H9 (cell line): Measurements from ENCODE around the gene DIP2C. TPM values are rescaled to one million over a fixed set of nuclear protein-coding genes. Genes with fewer than 3 reads are reported as not detected.
A peak's percentile ranks its signal among the peaks of the same experiment; 100 is the strongest.

Source experiments
- DNase-seq: peaks from one replicate; pipeline ENCODE4 v3.0.0-alpha.2; 2017
- H2AFZ ChIP-seq: one replicate; pipeline ENCODE4 v1.6.1; 2013; ENCODE audit warnings: mild to moderate bottlenecking, low read length, control low read depth, moderate library complexity
- H2AK5ac ChIP-seq: 2 replicates; pipeline ENCODE4 v1.6.1; 2013; ENCODE audit warnings: low read length, control low read depth, mixed read lengths; ENCODE audit not compliant: insufficient read length
- H2BK120ac ChIP-seq: one replicate; pipeline ENCODE4 v1.6.1; 2013; ENCODE audit warnings: low read depth, mild to moderate bottlenecking, low read length, control low read depth, inconsistent platforms; ENCODE audit not compliant: poor library complexity, severe bottlenecking
- H2BK12ac ChIP-seq: 2 replicates; pipeline ENCODE4 v1.6.1; 2013; ENCODE audit warnings: low read length, control low read depth, mixed read lengths, low read depth; ENCODE audit not compliant: insufficient read length
- H2BK15ac ChIP-seq: 2 replicates; pipeline ENCODE4 v1.6.1; 2013; ENCODE audit warnings: low read depth, low read length, control low read depth
- H2BK20ac ChIP-seq: one replicate; pipeline ENCODE4 v1.6.1; 2013; ENCODE audit warnings: low read depth, mild to moderate bottlenecking, low read length, control low read depth, inconsistent platforms; ENCODE audit not compliant: poor library complexity, severe bottlenecking
- H2BK5ac ChIP-seq: 2 replicates; pipeline ENCODE4 v1.6.1; 2013; ENCODE audit warnings: low read length, control low read depth, mixed read lengths; ENCODE audit not compliant: insufficient read length
- H3K14ac ChIP-seq: 2 replicates; pipeline ENCODE4 v1.6.1; 2013; ENCODE audit warnings: low read length, control low read depth; ENCODE audit not compliant: insufficient read depth
- H3K18ac ChIP-seq: 2 replicates; pipeline ENCODE4 v1.6.1; 2013; ENCODE audit warnings: low read depth, mild to moderate bottlenecking, mixed read lengths, low read length, control low read depth; ENCODE audit not compliant: insufficient read length
- H3K23ac ChIP-seq: 2 replicates; pipeline ENCODE4 v1.6.1; 2013; ENCODE audit warnings: low read length, control low read depth, mixed read lengths, low read depth; ENCODE audit not compliant: insufficient read length
- H3K23me2 ChIP-seq: 2 replicates; pipeline ENCODE4 v1.6.1; 2013; ENCODE audit warnings: low read depth, mild to moderate bottlenecking, mixed read lengths, low read length, control low read depth; ENCODE audit not compliant: insufficient read length, poor library complexity, severe bottlenecking
- H3K27ac ChIP-seq: 2 replicates; pipeline ENCODE4 v1.5.1; 2013; ENCODE audit warnings: low read length, control low read depth, mixed read lengths, low read depth; ENCODE audit not compliant: insufficient read length
- H3K27me3 ChIP-seq: 2 replicates; pipeline ENCODE4 v1.6.1; 2013; ENCODE audit warnings: low read length, control low read depth, inconsistent platforms; ENCODE audit not compliant: insufficient read depth
- H3K4ac ChIP-seq: 2 replicates; pipeline ENCODE4 v1.6.1; 2013; ENCODE audit warnings: low read depth, mild to moderate bottlenecking, control low read depth, inconsistent platforms, low read length, moderate library complexity
- H3K4me1 ChIP-seq: 2 replicates; pipeline ENCODE4 v1.6.1; 2013; ENCODE audit warnings: low read length, control low read depth, inconsistent platforms; ENCODE audit not compliant: insufficient read depth
- H3K4me2 ChIP-seq: 2 replicates; pipeline ENCODE4 v1.6.1; 2013; ENCODE audit warnings: low read length, control low read depth, mixed read lengths; ENCODE audit not compliant: insufficient read length, insufficient read depth
- H3K56ac ChIP-seq: 2 replicates; pipeline ENCODE4 v1.6.1; 2013; ENCODE audit warnings: low read depth, mild to moderate bottlenecking, mixed read lengths, low read length, control low read depth; ENCODE audit not compliant: insufficient read length
- H3K79me1 ChIP-seq: 2 replicates; pipeline ENCODE4 v1.6.1; 2013; ENCODE audit warnings: low read depth, mild to moderate bottlenecking, moderate library complexity, low read length, control low read depth, inconsistent platforms; ENCODE audit not compliant: insufficient read depth, poor library complexity, severe bottlenecking
- H3K79me2 ChIP-seq: 2 replicates; pipeline ENCODE4 v1.6.1; 2013; ENCODE audit warnings: low read length, control low read depth, inconsistent platforms; ENCODE audit not compliant: insufficient read depth
- H3K9ac ChIP-seq: 2 replicates; pipeline ENCODE4 v1.6.1; 2013; ENCODE audit warnings: low read length, control low read depth, mixed read lengths; ENCODE audit not compliant: insufficient read length; ENCODE audit errors: extremely low read depth
- H3K9me3 ChIP-seq: one replicate; pipeline ENCODE4 v1.6.1; 2013; ENCODE audit warnings: low read depth, low read length, inconsistent platforms; ENCODE audit not compliant: control insufficient read depth
- H3T11ph ChIP-seq: one replicate; pipeline ENCODE4 v1.6.1; 2013; ENCODE audit warnings: mild to moderate bottlenecking, low read length, control low read depth, inconsistent platforms
- H4K20me1 ChIP-seq: one replicate; pipeline ENCODE4 v1.6.1; 2013; ENCODE audit not compliant: control insufficient read depth, insufficient read length, insufficient read depth
- H4K5ac ChIP-seq: 2 replicates; pipeline ENCODE4 v1.6.1; 2013; ENCODE audit warnings: low read depth, mild to moderate bottlenecking, mixed read lengths, low read length, control low read depth; ENCODE audit not compliant: insufficient read length
- H4K8ac ChIP-seq: replicated peaks from 2 replicates; pipeline ENCODE4 v1.6.1; 2013; ENCODE audit warnings: low read length, control low read depth, mixed read lengths, low read depth; ENCODE audit not compliant: insufficient read length
- H4K91ac ChIP-seq: 2 replicates; pipeline ENCODE4 v1.6.1; 2013; ENCODE audit warnings: low read depth, mild to moderate bottlenecking, moderate library complexity, mixed read lengths, low read length, control low read depth; ENCODE audit not compliant: insufficient read length
- H3K27ac Mint-ChIP-seq, 3 experiments: 2 replicates in 2 of 3; 3 replicates in 1 of 3; pipeline ENCODE4 v1.8.0; 2020 to 2021; ENCODE audit warnings: mixed read lengths in 3 of 3, mild to moderate bottlenecking in 1 of 3, moderate library complexity in 1 of 3
- H3K27me3 Mint-ChIP-seq: 2 replicates; pipeline ENCODE4 v1.8.0; 2021; ENCODE audit warnings: low read depth, mild to moderate bottlenecking, moderate library complexity, mixed read lengths
- H3K36me3 Mint-ChIP-seq, 3 experiments: 2 replicates in 2 of 3; 3 replicates in 1 of 3; pipeline ENCODE4 v1.8.0; 2020 to 2021; ENCODE audit warnings: low read depth in 3 of 3, mixed read lengths in 3 of 3; ENCODE audit not compliant: insufficient read depth in 1 of 3
- H3K4me1 Mint-ChIP-seq, 2 experiments: 2 replicates each; pipeline ENCODE4 v1.8.0; 2020; ENCODE audit warnings: mixed read lengths in 2 of 2
- H3K4me3 Mint-ChIP-seq, 2 experiments: 2 replicates in 1 of 2; 3 replicates in 1 of 2; pipeline ENCODE4 v1.8.0; 2020 to 2021; ENCODE audit warnings: mild to moderate bottlenecking in 2 of 2, mixed read lengths in 2 of 2, moderate library complexity in 1 of 2
- H3K9me3 Mint-ChIP-seq, 2 experiments: 2 replicates in 1 of 2; 3 replicates in 1 of 2; pipeline ENCODE4 v1.8.0; 2020; ENCODE audit warnings: mild to moderate bottlenecking in 2 of 2, mixed read lengths in 2 of 2, moderate library complexity in 1 of 2
- CTCF ChIP-seq: fragments of 200-600 bp; sonication (generic); conservative IDR thresholded peaks from 3 replicates; pipeline ENCODE4 v1.8.0; 2021; ENCODE audit warnings: antibody characterized with exemption, mild to moderate bottlenecking
- WGBS: extraction: QIAGEN DNeasy Blood & Tissue Kit; methylation state at CpG from one replicate; pipeline ENCODE4 v1.1.7; 2013; ENCODE audit warnings: missing lambda C conversion rate, low lambda C conversion rate, mixed read lengths; ENCODE audit not compliant: insufficient read length; ENCODE audit errors: extremely low coverage; 5-methylcytosine and 5-hydroxymethylcytosine counted together
- total RNA-seq: library from RNA; stranded (reverse); gene quantifications from 2 replicates; pipeline ENCODE4 v1.2.1, GENCODE V29; 2021

Gene DIP2C
- total RNA-seq, 1 experiment from 2014 or later, result 7.9 TPM

GRCh38 chr10:352476-353235 lies 336.8 kb downstream of the DIP2C start:
- Histone ChIP-seq H3K79me2 (no peaks in the 10 kb centered on the region), H3K27ac (no peak overlapping the region), H2AFZ (no peak overlapping the region), H3K23me2 (no peaks in the 10 kb centered on the region), H3K23ac (no peak overlapping the region), H3K4ac (no peak overlapping the region), H4K20me1 (no peaks in the 10 kb centered on the region), H3T11ph (no peak overlapping the region), H4K8ac (no peak overlapping the region), H3K9me3 (no peaks in the 10 kb centered on the region), H2BK15ac (no peak overlapping the region), H4K91ac (no peak overlapping the region), H2BK120ac (no peak overlapping the region), H3K4me2 (no peak overlapping the region), H3K27me3 (no peaks in the 10 kb centered on the region), H3K79me1 (no peaks in the 10 kb centered on the region), H2AK5ac (no peak overlapping the region), H3K9ac (no peak overlapping the region), H3K4me1 (no peaks in the 10 kb centered on the region), H3K18ac (no peak overlapping the region), H2BK5ac (no peak overlapping the region), H3K56ac (no peak overlapping the region), H3K14ac (no peak overlapping the region; the same call in 1 of the 2 replicates), H2BK20ac (no peak overlapping the region), H4K5ac (no peak overlapping the region), H2BK12ac (no peak overlapping the region)
- peaks cover 9 to 22% (median 12%) of the 10 kb centered on the region in 3 experiments; a peak in 5 of 7 replicates for H3K36me3 Mint-ChIP-seq
- no CpG with 5 or more reads among the region's 21 CpGs for WGBS
- H3K4me1 Mint-ChIP-seq, result no peaks in the 10 kb centered on the region
- DNase-seq, result no peak
- H3K27ac Mint-ChIP-seq, result peak overlapping the region in 1 of 3 experiments; percentile 14; a peak in 3 of 7 replicates
- H3K27me3 Mint-ChIP-seq, result no peaks in the 10 kb centered on the region
- TF ChIP-seq CTCF, result no peak
- H3K9me3 Mint-ChIP-seq, result no peaks in the 10 kb centered on the region
- no peak overlapping the region for H3K4me3 Mint-ChIP-seq
